IMR-90 (cell line): ENCODE data around the gene NKAIN2.

Experiments used
- BHLHE40 ChIP-seq: fragments of 150-350 bp; IDR thresholded peaks from 2 replicates; pipeline ENCODE4 v1.6.1; 2016; ENCODE audit warnings: mild to moderate bottlenecking, low read depth, low read length
- CEBPB ChIP-seq: IDR thresholded peaks from 2 replicates; pipeline ENCODE4 v1.6.1; 2012; ENCODE audit warnings: low read depth, low read length, improper control_type of control experiment
- CHD1 ChIP-seq: IDR thresholded peaks from 2 replicates; pipeline ENCODE4 v1.6.1; 2012; ENCODE audit warnings: low read depth, low read length, improper control_type of control experiment
- MAFK ChIP-seq: IDR thresholded peaks from 2 replicates; pipeline ENCODE4 v1.6.1; 2012; ENCODE audit warnings: low read depth, low read length, improper control_type of control experiment
- MXI1 ChIP-seq: IDR thresholded peaks from 2 replicates; pipeline ENCODE4 v1.6.1; 2012; ENCODE audit warnings: low read depth, mild to moderate bottlenecking, low read length, moderate library complexity, borderline replicate concordance
- NFE2L2 ChIP-seq: fragments of 150-350 bp; IDR thresholded peaks from 2 replicates; pipeline ENCODE4 v1.6.1; 2016; ENCODE audit warnings: low read depth, mild to moderate bottlenecking, low read length
- POLR2A ChIP-seq: IDR thresholded peaks from 2 replicates; pipeline ENCODE4 v1.6.1; 2012; ENCODE audit warnings: mild to moderate bottlenecking, low read depth, low read length
- RAD21 ChIP-seq: IDR thresholded peaks from 2 replicates; pipeline ENCODE4 v1.6.1; 2012; ENCODE audit warnings: low read length, improper control_type of control experiment
- RFX5 ChIP-seq: IDR thresholded peaks from 2 replicates; pipeline ENCODE4 v1.8.0; 2012; ENCODE audit warnings: low read depth, mild to moderate bottlenecking, low read length, moderate library complexity
- SMC3 ChIP-seq: fragments of 150-350 bp; IDR thresholded peaks from 2 replicates; pipeline ENCODE4 v1.6.1; 2016; ENCODE audit warnings: low read depth, mild to moderate bottlenecking, antibody characterized with exemption, low read length, moderate library complexity
- TF ChIP-seq, protein P1 (sequence below): conservative IDR thresholded peaks from 2 replicates; pipeline ENCODE4 v1.5.1; 2012; ENCODE audit warnings: mild to moderate bottlenecking, low read depth, low read length, improper control_type of control experiment
- TF ChIP-seq, protein P2 (sequence below): fragments of 150-350 bp; IDR thresholded peaks from 2 replicates; pipeline ENCODE4 v1.6.1; 2016; ENCODE audit warnings: low read depth, mild to moderate bottlenecking, low read length, moderate library complexity, borderline replicate concordance
- TF ChIP-seq, protein P3 (sequence below): fragments of 150-350 bp; IDR thresholded peaks from 2 replicates; pipeline ENCODE4 v1.6.1; 2017; ENCODE audit warnings: mild to moderate bottlenecking, antibody characterized with exemption, low read length, low read depth

DNA sequence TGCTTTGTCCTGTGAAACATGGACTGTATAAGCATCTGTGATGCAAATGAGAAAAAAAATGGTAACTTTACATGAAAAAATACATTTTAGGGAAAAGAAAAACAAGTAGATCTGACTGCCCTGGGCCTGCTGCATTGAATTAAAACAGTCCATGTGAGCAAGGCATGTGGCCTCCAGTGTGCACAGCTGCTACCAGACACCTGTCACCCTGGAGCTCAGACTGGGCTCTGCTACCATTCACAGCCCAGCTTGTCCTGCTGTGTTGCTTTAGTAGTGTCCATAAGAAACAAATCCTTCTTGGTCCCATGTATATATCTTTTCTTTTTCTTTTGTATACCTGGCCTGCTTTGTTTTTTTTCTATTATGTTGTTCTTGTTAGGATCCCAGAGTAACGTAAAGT is 315.9 kb downstream of the NKAIN2 start:
- TF ChIP-seq, protein P1, sequence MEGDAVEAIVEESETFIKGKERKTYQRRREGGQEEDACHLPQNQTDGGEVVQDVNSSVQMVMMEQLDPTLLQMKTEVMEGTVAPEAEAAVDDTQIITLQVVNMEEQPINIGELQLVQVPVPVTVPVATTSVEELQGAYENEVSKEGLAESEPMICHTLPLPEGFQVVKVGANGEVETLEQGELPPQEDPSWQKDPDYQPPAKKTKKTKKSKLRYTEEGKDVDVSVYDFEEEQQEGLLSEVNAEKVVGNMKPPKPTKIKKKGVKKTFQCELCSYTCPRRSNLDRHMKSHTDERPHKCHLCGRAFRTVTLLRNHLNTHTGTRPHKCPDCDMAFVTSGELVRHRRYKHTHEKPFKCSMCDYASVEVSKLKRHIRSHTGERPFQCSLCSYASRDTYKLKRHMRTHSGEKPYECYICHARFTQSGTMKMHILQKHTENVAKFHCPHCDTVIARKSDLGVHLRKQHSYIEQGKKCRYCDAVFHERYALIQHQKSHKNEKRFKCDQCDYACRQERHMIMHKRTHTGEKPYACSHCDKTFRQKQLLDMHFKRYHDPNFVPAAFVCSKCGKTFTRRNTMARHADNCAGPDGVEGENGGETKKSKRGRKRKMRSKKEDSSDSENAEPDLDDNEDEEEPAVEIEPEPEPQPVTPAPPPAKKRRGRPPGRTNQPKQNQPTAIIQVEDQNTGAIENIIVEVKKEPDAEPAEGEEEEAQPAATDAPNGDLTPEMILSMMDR = no peak
- TF ChIP-seq CEBPB (no peak), MAFK (no peak), MXI1 (no peak), RAD21 (no peak), SMC3 (no peak), BHLHE40 (no peak), POLR2A (no peak), NFE2L2 (no peak), CHD1 (no peak), RFX5 (no peak)
- TF ChIP-seq, protein P2, sequence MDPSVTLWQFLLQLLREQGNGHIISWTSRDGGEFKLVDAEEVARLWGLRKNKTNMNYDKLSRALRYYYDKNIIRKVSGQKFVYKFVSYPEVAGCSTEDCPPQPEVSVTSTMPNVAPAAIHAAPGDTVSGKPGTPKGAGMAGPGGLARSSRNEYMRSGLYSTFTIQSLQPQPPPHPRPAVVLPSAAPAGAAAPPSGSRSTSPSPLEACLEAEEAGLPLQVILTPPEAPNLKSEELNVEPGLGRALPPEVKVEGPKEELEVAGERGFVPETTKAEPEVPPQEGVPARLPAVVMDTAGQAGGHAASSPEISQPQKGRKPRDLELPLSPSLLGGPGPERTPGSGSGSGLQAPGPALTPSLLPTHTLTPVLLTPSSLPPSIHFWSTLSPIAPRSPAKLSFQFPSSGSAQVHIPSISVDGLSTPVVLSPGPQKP = no peak
- TF ChIP-seq, protein P3, sequence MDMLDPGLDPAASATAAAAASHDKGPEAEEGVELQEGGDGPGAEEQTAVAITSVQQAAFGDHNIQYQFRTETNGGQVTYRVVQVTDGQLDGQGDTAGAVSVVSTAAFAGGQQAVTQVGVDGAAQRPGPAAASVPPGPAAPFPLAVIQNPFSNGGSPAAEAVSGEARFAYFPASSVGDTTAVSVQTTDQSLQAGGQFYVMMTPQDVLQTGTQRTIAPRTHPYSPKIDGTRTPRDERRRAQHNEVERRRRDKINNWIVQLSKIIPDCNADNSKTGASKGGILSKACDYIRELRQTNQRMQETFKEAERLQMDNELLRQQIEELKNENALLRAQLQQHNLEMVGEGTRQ = no peak
